Measurements from ENCODE around the gene MAST4. TPM values are rescaled to one million over a fixed set of nuclear protein-coding genes. Genes with fewer than 3 reads are reported as not detected.

Gene MAST4
- total RNA-seq, 1 donor from 2014 or later = 52.6 TPM

- intact Hi-C loops (cut with DNase I) = no loop called here
- ATAC-seq = no peak
These were observed 360.2 kb downstream of the MAST4 start for GRCh38 chr5:66956439-66956838.

GRCh38 chr5:66958201-66958979 lies 362.2 kb downstream of the MAST4 start:
- Histone ChIP-seq H3K36me3 (no peaks in the 10 kb centered on the region), H3K27ac (peak overlapping the region; percentile 58)
- no peak for TF ChIP-seq CTCF (IDR thresholded peaks at IDR 0.05)

More at GRCh38 chr5:66956439-66956838, 360.2 kb downstream of the MAST4 start:
- no peak for TF ChIP-seq CTCF (IDR thresholded peaks at IDR 0.05)
- DNase-seq = no peak
- Histone ChIP-seq H3K27ac (no peak overlapping the region), H3K36me3 (no peaks in the 10 kb centered on the region), H3K27me3 (no peaks in the 10 kb centered on the region), H3K9me3 (no peaks in the 10 kb centered on the region), H3K4me3 (no peak overlapping the region), H3K4me1 (peaks cover 6% of the 10 kb centered on the region)

GRCh38 chr5:66958980-66959641 lies 362.9 kb downstream of the MAST4 start:
- H3K27ac ChIP-seq = peak overlapping the region; percentile 58

More at GRCh38 chr5:66958201-66958979, 362.2 kb downstream of the MAST4 start:
- no peak for DNase-seq
- intact Hi-C loops (cut with DNase I) = no loop called here
- Histone ChIP-seq H3K27me3 (no peaks in the 10 kb centered on the region), H3K4me1 (peaks cover 6% of the 10 kb centered on the region), H3K4me3 (peak overlapping the region; percentile 39), H3K9me3 (no peaks in the 10 kb centered on the region)
- no peak for ATAC-seq

GRCh38 chr5:66959653-66960052 lies 363.5 kb downstream of the MAST4 start:
- H3K9me3 ChIP-seq = no peaks in the 10 kb centered on the region
- TF ChIP-seq CTCF (IDR thresholded peaks at IDR 0.05) = no peak
- no peak for DNase-seq
- H3K27ac ChIP-seq = peak overlapping the region; percentile 58
- peak overlapping the region; percentile 39 for H3K4me3 ChIP-seq
- no peaks in the 10 kb centered on the region for H3K27me3 ChIP-seq
- H3K36me3 ChIP-seq = no peaks in the 10 kb centered on the region
- peaks cover 6% of the 10 kb centered on the region for H3K4me1 ChIP-seq
- intact Hi-C loops (cut with DNase I) = no loop called here
- ATAC-seq = peak; percentile 6

More at GRCh38 chr5:66958980-66959641, 362.9 kb downstream of the MAST4 start:
- intact Hi-C loops (cut with DNase I) = no loop called here
- H3K36me3 ChIP-seq = no peaks in the 10 kb centered on the region
- TF ChIP-seq CTCF (IDR thresholded peaks at IDR 0.05) = no peak
- peak; percentile 81 for ATAC-seq
- DNase-seq = peak; percentile 66
- peaks cover 6% of the 10 kb centered on the region for H3K4me1 ChIP-seq
- no peaks in the 10 kb centered on the region for H3K9me3 ChIP-seq
- no peaks in the 10 kb centered on the region for H3K27me3 ChIP-seq
- H3K4me3 ChIP-seq = peak overlapping the region; percentile 39

- intact Hi-C loops (cut with DNase I) = no loop called here
- ATAC-seq (peak; percentile 21), DNase-seq (no peak)
- H3K36me3 ChIP-seq = no peaks in the 10 kb centered on the region
- TF ChIP-seq CTCF (IDR thresholded peaks at IDR 0.05) = no peak
- no peak overlapping the region for H3K27ac ChIP-seq
- H3K4me1 ChIP-seq = peaks cover 6% of the 10 kb centered on the region
- no peaks in the 10 kb centered on the region for H3K27me3 ChIP-seq
- H3K4me3 ChIP-seq = peak overlapping the region; percentile 39
- no peaks in the 10 kb centered on the region for H3K9me3 ChIP-seq
These were observed 364.4 kb downstream of the MAST4 start for GRCh38 chr5:66960369-66961137.
